GM18909 (cell line): ENCODE data around the gene IQGAP3.

Experiments used
- ATAC-seq: cut with Tn5 transposase; IDR thresholded peaks from one replicate; pipeline ENCODE4 v1.9.1; 2021; ENCODE audit warnings: mild to moderate bottlenecking; ENCODE audit not compliant: unreplicated experiment, poor library complexity

The IQGAP3 gene

GRCh38 chr1:156515956-156516355, 56.4 kb downstream of the IQGAP3 start:
- no peak for ATAC-seq

- no peak for ATAC-seq
Measured at GRCh38 chr1:156513185-156513584, 59.2 kb downstream of the IQGAP3 start.

- no peak for ATAC-seq
Measured at GRCh38 chr1:156511644-156512043, 60.7 kb downstream of the IQGAP3 start.

GRCh38 chr1:156510709-156511108, 61.7 kb downstream of the IQGAP3 start:
- no peak for ATAC-seq

GRCh38 chr1:156509424-156510034, 62.8 kb downstream of the IQGAP3 start:
- no peak for ATAC-seq

- ATAC-seq: no peak
Measured at GRCh38 chr1:156508955-156509234, 63.5 kb downstream of the IQGAP3 start.

- ATAC-seq: no peak
Measured at GRCh38 chr1:156508205-156508954, 64.0 kb downstream of the IQGAP3 start.

GRCh38 chr1:156506450-156506849, 65.9 kb downstream of the IQGAP3 start:
- no peak for ATAC-seq

- no peak for ATAC-seq
Measured at GRCh38 chr1:156505679-156506298, 66.6 kb downstream of the IQGAP3 start.

GRCh38 chr1:156504821-156505678, 67.3 kb downstream of the IQGAP3 start:
- peak; percentile 41 for ATAC-seq

GRCh38 chr1:156504438-156504813, 67.9 kb downstream of the IQGAP3 start:
- no peak for ATAC-seq

GRCh38 chr1:156503698-156504437, 68.5 kb downstream of the IQGAP3 start:
- no peak for ATAC-seq

- ATAC-seq: no peak
Measured at GRCh38 chr1:156502894-156503697, 69.3 kb downstream of the IQGAP3 start.

GRCh38 chr1:156502391-156502893, 69.9 kb downstream of the IQGAP3 start:
- no peak for ATAC-seq

GRCh38 chr1:156500793-156501506, 71.4 kb downstream of the IQGAP3 start:
- peak; percentile 55 for ATAC-seq

GRCh38 chr1:156500543-156500792, 71.9 kb downstream of the IQGAP3 start, which contains the start of gene MEF2D:
Gene MEF2D (minus strand): TSS chr1:156500775. CDS start chr1:156483292, 17,483 bp downstream.
- ATAC-seq: peak; percentile 1

GRCh38 chr1:156499842-156500542, 72.4 kb downstream of the IQGAP3 start:
- peak; percentile 5 for ATAC-seq

GRCh38 chr1:156499194-156499841, 73.0 kb downstream of the IQGAP3 start:
- ATAC-seq: no peak
